DMS153 treated with DMSO at 0.1 percent for 48 hours (cell line): ENCODE results near the gene KAZN.
"Not testable (repeated sequence)": the region's sequence is repeated elsewhere in the genome, so short reads cannot be mapped to it uniquely, and the experiment has no call there.

Experiments used
- DNase-seq: peaks from one replicate; lab custom pipeline; 2025; ENCODE audit not compliant: unreplicated experiment; lab: John Stamatoyannopoulos, UW

KAZN gene

DNA sequence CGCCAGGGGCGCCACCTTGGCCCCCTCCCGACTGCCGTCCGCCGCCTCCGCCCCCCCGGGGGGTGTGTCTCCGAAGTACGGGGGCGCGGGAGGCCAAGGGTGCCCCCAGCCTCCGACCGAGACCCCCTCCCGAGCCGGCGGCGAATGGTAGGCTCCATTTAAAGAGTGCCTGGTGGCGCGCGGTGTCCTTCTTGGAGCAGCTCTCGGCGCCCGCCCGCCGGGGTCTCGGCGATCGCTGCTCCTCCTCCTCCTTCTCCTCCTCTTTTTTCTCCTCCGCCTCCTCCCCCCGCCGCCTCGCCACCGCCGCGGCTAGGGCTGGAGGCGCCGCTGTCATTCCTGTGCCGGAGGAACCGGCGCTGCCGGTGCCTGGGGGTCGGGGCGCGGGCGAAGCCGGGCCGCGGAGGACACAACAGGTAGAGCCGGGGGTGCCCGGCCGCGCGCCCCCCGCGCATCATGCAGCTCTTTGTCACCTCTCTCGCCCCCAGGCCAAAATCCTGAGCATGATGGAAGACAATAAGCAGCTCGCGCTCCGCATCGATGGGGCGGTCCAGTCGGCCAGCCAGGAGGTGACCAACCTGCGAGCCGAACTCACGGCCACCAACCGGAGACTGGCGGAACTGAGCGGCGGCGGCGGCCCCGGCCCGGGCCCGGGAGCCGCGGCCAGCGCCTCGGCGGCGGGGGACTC, at the start of gene KAZN:
Gene KAZN, plus strand, starts transcription at position 188 of the 685 bp plus-strand sequence.
- peak; percentile 14 for DNase-seq

DNA sequence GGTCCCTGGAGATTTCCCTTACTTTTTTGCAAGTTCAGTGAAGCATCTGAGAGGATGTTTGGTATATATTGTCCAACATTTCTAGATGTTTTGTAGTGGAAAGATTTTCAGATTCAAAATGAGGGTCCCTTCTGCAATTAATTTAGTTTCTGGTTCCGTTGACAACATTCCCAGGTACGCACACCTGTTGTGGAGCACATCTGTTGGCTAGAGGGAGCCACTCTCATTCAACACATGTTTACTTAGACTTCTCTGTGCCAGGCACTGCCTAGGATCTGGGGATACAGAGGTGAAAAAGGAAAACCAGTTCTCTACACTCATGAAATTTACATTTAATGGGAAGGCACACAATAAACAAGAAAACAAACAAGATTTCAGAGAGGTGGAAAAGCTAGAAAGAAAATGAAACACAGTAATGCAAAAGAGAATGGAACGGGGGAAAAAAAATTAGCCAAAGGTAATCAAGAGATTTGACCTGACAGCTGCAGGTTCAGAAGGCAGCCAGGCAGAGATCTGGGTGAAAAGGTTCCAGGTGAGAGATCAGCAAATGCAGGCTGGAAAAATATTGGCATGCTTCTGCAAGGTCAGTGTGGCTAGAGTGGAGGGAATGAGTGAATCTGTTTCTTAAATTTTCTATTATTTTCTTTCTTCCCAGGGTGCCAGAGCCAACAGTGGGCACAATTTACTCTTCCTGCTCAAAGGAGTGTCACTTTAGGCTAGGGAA, 48.4 kb upstream of the KAZN start:
- peak; percentile 35 for DNase-seq

DNA sequence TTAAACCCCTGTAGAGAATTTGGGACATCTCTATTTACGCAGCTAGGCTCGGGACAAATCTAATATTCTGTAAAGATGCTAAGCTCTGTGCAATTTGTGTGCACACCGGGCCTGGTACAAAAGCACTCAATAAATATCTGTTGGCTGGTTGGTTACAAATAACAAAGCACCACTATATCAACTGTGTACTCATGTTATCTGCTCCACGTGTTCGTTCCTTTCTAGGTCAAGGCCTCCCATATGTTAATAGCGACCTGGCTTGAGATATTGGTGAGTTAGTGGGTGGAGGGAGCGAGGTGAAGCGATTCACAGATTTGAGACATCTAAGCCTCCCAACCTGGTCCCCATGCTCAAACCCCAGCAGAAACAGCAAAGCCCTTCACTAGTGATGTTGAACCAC, 47.1 kb upstream of the KAZN start:
- DNase-seq: no peak

DNA sequence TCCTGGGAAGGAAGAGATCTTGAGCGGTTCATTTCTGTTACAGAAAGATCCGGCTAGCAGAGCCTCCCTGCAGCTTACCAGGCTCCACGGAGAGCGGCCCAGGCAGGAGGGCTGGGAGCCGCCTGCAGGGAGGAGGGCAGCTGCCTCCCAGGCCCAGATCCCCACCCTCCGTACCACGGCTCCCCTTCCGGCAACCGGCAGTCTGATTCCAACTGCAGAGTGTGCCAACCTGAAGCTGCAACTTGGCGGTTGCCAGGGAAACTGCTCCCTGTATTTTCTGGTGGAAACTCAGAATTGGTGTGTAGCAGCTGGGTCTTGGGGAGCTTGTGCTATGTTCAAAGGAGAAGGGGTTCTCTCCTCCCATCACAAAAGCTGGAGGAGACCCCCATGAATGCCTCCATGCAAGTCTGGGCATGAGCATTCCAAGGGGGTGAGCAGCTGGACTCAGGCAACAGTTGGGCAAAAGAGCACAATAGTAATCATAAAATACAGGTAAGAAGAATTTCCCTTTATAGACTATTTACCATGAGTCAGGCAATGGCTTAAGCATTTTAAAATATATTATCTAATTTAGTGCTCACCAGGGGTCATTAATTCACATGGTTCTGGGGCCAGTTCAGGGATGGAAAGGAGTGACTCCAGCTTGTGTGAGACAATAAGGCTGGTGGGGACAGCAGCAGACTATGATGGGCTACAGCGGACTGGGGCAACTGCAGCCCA, 46.1 kb upstream of the KAZN start:
- no peak for DNase-seq

DNA sequence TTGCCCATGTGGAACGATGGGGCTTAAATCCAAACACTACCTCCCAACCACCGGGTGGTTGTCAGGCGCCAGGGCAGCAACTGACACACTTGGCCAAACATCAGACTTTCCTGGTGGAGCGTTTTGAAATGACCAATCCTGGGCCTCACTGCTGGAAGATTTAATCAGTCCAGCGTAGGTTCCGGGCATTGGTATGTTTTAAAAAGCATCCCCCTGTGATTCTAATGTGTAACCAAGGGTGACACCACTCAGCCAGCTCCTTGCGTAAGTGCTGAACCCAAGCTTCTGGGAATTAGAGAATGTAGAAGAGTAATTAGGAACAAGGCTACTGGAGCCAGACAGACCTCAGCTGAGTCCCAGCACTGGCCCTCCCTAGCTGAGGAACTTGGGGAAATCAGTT, 44.8 kb upstream of the KAZN start:
- no peak for DNase-seq

DNA sequence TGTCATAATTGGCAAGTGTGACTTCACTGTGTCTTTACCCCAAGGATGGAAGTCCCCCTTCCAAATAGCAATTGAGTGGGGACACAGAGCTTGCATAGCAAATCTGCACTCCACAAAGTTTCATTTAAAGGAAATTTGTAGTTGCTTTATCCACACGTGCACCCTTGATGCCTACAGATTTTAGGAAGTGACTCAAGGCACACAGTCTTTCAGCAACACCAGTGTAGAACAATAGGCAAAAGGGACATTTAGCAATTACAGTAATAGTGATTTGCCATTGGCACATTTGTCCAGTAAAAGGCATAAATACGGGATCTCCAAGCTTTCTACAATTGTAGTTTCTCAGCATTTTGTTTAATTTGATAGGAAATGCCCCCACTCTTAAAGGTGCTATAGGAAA, 43.4 kb upstream of the KAZN start:
- DNase-seq: no peak

DNA sequence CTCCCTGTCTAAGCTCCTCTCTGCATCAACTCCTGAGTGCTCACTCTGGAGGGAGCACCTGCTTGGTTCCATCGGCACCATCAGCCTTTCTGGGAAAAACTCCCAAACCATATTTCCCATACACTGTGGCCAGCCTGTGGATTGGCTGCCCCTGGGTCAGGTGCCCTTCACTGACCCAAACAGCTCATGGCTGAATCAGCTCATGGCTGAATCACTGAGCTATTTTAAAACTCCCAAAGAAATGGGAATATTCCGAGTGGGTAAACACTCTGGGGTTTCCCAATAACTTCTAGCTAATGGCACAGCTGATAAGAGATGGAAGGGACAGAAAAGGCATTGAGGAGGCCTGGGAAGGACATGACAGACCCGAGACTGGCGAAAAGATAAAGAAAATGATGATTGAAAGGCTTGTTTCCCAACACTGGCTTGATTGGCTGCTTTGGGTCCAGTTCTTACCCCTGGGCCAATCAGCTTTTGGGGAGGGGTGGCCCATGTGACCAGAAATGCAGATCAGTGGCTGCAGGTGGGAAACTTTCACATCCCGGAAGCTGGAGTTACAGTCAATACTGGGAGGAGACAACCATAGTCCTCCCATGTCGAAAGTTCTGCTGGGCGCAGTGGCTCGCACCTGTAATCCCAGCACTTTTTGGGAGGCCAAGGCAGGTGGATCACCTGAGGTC, 37.3 kb upstream of the KAZN start:
- DNase-seq: no peak

DNA sequence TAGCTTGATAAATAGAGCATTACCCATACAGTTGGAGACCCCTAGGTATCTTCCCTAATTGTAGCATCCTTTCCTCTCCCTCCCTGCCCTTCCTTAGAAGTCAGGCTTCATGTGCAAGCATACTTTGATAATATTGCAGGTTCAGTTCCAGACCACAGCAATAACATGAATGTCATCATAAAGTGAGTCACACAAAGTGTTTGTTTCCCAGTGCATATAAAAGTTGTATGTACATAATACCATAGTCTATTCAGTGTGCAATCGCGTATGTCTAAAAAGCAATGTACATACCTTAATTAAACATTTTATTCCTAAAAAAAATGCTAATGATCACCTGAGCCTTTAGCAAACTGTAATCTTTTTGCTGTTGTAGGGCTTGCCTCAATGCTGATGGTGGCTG, 33.4 kb upstream of the KAZN start:
- DNase-seq: no peak

DNA sequence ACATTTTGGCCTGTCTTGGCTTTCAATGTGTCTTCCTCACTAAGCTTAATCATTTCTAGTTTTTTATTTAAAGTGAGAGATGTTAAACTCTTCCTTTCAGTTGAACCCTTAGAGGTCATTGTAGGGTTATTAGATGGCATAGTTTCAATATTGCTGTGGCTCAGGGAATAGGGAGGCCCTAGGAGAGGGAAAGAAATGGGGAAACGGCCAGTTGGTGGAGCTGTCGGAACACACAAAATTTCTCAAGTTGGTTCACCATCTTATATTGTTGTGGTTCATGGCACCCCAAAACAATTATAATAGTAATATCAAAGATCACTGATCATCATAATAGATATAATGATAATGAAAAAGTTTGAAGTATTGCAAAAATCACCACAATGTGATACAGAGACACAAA, 31.4 kb upstream of the KAZN start:
- DNase-seq: no peak

DNA sequence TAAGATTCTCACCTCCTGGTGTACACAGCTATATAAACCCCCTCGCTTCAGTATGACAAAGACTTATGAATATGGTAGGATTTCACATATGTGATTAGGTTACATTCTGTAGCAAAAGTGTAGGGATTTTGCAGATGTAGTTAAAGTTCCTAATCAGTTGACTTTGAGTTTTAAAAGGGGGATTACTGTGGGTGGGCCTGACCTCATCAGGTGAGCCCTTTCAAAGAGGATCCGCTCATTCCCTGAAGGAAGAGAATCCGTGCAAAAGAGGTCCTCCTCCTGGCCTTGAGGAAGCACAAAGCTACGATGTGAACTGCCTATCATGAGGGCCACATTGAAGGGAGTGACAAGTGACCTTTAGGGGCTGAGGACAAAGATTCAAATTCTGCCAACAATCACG, 30.6 kb upstream of the KAZN start:
- DNase-seq: no peak

DNA sequence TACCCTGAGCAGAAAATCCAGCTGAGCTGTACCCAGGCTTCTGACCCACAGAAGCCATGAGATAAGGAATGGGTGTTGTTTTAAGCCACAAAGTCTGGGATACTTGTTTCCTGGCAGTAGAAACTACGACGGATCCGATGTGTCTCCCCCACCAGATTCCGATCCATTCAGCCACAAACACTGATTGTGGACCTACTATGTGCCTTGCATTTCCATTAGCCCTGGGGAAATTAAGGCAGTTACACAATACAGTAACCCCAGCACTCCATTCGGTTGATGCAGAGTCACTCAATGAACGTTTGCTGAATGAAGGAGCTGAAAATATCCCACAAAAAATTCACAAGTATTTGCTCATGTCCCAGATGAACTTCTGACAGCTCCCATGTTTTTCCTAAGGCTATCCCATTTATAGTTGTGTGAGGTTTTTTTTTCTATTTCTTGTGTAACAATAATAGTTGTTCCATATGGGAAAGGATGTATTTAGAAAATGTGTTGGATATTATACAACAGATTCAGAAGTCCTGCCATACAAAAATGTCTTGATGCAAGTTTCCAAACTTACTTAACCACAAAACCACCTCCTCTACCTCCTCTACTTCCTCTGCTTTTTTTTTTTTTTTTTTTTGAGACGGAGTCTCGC, 29.6 kb upstream of the KAZN start:
- no peak for DNase-seq

DNA sequence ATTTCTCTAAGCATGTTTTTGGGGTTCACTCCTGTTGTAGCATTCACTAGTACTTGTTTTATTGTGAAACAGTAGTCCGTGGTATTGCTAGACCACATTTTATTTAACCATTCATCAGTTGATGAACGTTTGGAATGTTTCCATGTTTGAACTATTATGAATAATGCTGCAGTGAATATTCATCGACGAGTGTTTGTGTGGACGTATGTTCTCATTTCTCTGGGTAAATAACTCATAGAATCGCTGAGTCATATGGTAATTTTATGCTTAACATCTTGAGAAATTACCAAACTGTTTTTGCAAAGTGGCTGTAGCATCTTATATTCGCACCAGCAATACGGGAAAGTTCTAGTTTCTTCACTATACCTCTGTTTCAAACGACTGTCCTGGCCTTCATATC, 28.0 kb upstream of the KAZN start:
- no peak for DNase-seq

DNA sequence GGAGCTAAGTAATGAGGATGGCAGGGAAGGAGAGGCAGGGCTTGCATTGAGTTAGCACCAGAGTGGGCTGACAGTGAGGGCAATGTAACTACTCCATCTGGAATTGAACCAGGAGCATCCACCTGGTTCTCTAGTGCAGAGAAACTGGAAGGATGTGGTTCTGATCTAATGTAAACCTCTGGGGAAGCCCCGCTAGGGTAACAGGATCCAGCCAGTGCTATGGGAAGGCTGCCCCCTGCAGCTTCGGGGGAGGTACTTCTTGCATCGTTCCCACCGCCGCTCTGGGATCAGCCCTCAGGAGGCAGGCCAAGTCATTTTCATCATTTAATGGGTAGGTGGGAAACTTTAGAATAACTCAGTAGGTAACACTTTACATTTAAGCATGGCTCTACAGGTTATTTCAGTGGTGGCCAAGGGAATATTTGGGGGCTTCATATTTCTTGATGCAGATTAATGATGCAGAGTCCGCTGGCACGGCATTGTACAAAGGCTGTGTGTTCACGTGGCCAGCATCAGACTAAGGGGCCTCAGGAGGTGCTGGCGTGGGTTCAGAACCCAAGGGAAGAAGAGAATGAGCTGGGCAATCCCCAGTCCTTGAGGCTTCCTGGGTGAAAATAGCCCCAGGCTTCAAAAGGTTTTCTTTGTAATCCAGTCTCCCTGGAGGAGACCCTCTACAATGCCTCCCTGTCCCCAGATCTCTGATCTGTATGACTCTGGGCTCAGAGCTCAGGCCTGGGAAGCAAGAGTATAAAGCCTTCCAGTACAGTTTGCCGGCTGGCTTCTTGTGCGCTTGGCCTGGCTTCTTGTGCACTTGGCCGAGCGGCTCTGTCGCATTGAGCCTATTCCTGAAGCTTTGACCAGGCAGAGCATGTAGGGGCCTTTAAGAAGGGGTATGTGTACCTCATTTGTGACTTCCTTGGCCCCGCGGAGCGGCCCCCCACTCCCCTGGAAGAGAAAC, 26.4 kb upstream of the KAZN start:
- no peak for DNase-seq

DNA sequence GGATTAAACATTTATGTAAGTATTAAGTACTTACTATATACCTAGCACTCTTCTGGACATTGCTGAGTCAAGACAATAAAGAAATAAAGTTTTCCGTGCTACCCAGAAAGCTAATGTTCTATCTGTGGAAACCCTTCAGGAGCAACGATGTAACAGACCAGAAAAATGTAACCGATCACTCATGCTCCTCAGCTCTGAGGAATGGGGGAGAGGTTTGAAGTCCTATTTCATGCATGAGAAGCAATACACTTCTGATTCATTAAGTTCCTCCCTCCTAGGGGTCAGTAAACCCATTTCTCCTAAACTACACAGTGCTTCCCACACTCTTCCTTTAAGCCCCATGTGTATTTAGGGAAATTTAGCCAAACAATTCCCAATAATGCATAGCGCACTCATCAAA, 25.6 kb upstream of the KAZN start:
- DNase-seq: no peak

DNA sequence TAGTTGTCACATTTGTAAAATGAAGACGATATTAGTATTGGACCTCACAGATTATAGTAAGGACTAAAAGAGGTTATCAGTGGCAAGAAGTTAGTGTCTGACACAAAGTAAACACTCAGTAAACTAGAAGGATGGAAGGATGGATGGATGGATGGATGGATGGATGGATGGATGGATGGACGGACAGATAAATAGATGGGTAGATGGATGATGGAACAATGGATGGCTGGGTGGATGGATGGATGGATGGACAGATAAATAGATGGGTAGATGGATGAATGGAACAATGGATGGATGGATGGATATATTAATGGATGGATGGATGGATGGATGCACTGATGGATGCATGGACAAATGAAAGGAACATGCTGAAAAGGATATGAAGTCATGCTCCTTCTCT, 22.3 kb upstream of the KAZN start:
- DNase-seq: no peak

DNA sequence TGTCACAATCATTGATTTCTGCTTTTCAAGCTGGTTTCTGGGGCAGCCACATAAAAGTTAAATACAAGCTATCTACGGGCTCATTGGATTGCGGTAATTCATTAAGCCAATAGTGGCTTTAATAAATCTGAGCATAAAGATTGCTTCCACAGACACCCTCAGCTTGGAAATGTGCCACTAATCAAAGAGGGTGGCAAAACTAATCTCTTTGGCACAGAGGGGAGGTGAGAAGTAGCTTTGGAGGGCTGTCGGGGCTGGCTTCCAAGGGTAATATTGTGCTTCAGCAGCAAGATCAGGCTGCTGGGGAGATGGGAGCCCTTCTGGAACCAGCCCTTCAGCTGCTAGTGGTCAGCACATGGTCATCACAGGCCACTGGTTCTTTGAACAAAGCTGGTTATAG, 21.2 kb upstream of the KAZN start:
- no peak for DNase-seq

DNA sequence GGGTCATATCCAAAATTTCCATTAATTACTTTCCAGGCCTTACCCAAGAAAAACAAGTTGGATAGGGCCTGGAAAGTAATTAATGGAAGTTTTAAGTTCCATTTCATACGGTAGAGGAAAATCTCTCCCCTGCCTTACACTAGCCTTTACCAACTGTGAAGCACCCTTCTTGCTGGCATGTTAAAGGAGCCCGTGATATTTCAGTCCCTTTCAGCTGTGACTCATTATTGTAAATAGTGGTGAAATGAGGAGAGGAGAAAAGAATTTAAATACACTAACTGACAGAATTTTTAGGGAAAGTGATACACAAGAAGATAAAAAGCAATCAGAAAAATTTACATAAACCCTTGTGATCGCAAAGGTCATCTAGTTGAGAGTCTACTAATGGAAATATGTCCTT, 20.3 kb upstream of the KAZN start:
- no peak for DNase-seq

DNA sequence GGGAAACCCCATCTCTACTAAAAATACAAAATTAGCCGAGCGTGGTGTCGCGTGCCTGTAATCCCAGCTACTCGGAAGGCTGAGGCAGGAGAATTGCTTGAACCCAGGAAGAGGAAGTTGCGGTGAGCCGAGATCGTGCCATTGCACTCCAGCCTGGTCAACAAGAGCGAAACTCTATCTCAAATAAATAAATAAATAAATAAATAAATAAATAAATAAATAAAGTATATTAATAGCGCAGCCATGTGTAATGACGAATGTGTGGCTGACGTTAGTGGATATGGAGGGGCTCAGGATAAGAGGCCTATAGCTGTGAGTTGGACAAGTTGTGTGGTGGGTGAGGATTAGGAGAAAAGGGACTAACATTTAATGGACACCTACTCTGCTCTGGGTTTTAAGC, 18.2 kb upstream of the KAZN start:
- not testable (repeated sequence) for DNase-seq

DNA sequence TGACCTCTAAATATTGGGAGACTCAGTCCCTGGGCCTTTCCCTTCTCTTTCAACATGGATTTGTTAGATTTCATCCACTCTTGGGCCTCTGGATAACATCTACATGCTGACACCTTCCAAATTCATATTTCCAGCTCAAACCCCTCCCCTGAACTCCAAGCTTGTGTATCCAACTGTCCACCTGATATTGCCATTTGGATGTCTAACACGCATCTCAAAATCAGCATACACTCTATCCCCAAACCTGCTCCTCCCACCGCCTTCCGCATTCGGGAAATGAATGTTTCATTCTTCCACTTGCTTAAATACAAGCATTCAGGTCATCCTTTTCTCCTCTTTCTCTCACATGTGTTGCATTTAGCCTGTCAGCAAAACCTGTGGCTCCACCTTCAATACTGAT, 17.5 kb upstream of the KAZN start:
- no peak for DNase-seq

DNA sequence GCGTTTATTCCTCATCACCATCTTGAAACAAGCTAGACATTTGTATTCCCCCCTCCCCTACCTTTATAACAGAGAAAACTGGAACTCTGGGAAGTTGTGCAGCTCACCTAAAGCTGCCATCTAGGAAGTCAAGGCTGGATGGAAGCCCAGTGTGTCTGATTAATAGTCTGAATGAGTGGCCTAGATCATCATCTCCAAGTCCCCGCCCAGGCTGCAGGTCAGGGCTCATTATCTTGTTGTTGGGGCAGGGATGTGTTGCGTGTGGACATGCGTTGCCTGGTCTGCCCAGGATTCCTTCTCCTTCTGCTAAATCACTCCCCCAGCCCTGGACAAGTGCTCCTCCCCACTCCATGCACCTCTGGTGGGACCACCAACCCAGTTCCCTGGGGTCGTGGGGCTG, 14.7 kb upstream of the KAZN start:
- no peak for DNase-seq
